Iris pigment epithelial cell (primary cell): ENCODE measurements around the gene ZNF23.

ENCODE experiments used
- DNase-seq: peaks from one replicate; pipeline ENCODE4 v3.0.0-alpha.2; 2011; ENCODE audit warnings: low read depth

ZNF23 gene

DNA sequence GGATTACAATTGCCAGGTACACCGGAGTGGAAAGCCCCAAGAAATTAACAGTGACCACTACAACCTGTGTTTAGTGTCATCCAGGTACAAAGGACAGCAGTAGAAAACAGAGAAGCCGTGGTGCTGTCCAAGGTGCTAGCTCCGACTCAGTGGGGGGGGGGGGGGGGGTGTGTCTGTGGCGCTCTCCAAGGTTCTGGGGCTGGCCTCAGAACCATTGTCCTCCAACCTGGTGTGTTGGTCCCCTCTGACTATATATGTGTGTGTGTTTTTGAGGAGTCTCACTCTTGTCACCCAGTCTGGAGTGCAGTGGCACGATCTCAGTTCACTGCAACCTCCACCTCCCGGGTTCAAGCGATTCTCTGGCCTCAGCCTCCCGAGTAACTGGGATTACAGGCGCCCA lies 5.8 kb upstream of the ZNF23 start:
- peak; percentile 22 for DNase-seq

DNA sequence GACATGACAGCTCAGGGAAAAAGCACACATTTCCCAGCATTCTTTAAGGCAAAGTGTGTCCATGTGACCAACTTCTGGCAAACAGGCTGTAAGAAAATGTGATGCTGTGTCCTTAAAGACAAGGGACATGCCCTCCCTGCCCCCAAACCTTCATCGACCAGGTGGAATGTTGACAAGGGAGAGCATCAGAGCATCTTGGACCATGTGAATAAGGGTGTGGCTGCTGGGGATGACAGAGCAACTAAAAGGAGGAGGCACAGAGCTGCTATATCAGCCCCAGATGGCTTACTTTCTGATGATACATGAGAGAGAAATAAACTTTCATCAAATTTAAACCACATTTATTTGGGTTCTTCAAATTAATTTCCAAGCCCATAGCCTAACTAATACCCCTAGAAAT lies 2.2 kb upstream of the ZNF23 start:
- DNase-seq, result no peak

DNA sequence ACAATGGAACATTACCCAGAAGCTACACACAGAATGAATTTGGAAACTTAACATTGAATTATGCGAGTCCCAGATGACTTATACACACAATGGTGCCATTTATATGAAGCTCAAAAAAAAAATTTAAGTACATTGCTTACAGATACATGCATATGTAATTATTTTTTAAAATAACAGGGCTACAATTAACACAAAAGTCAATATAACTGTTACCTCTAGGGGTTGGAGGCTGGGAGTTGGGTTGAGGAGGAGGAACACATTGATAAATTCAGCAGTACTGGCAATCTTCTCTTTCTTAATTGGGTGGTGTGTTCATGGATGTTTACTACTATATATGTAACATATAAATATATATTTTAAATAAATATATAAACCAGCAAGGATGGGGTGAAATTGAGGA lies 1.1 kb downstream of the ZNF23 start:
- DNase-seq, result no peak

DNA sequence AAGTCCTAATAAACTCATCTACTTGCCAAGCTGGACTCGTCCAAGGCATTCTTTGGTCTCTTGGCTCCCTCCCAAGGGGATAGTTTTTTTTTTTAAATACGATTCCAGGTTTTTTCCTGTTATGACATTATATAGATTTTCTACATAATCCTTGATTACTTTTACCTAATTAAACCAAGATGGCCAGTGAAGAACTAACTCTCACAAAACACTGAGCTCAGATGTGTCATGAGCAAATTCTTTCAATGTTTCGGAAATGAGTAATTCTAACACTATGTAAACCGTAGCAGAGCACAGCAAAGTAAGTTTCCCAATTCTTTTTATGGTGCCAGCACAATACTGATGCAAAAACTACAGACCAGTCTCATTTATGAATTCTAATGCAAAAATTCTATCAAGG lies 1.8 kb downstream of the ZNF23 start:
- peak; percentile 87 for DNase-seq

DNA sequence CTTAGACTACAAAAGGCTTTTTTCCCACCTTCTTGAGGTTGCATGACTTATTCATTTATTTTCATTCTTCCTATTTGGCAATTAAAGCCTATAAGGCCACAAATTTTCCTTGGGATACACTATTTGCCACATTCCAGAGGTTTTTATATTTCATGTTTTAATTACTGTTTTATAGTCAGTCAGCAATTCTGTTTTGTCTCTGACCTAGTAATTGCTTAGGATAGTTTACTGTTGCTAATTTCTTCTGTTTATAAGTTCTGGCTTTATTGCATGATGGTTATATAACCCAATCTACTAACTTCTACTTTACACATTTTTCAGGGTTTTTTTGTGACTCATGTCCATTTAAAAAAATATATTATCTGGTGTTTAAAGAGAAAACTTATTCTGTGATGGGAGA lies 2.5 kb downstream of the ZNF23 start:
- DNase-seq, result no peak

DNA sequence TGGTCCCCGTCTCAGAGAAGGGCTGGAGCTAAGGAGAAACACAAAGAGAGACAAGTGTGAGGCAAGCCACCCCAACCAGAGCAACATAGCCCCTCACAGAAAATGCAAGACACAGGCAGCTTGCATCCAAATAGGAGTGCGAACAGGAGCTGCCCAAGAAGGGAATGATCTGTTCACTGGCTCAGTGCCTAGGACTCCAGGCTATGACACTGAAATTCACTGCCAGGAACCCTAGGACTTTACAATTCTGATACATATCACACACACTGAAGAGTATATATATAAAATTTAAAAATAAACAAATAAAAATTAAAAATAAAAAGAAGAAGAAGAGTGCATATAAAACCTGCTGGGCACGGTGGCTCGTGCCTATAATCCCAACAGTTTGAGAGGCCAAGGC lies 5.2 kb downstream of the ZNF23 start:
- no peak for DNase-seq

DNA sequence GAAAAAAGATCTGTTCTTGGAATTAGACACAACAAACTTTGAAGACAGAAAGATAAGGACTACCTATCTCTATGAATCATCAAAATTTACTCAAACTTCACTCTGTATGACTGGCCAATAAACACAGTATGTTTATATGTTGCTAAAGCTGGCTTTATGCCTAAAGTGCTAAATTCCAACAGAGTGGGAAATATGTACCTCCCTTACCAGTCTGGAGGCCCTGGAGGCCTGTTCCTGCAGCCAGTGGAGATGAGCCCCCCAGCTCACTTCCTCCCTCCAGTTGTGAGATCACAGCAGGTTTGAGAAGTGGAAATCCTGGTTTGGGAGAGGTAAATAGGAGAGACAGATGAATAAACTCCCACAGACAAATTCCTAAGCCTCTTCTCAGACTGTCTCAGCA lies 9.0 kb downstream of the ZNF23 start:
- peak; percentile 67 for DNase-seq

DNA sequence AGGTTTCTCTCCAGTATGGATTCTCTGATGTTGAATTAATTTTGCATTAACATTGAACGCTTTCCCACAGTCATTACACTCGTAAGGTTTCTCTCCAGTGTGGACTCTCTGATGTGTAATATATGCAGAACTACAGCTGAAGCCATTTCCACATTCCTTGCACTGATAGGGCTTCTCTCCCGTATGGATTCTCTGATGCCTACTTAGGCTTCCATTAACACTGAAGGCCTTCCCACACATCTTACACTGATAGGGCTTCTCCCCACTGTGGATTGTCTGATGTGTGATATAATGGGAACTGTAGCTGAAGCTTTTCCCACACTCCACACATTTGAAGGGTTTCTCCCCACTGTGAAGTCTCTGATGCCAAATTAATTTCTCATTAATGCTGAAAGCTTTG lies 13.0 kb downstream of the ZNF23 start:
- no peak for DNase-seq

DNA sequence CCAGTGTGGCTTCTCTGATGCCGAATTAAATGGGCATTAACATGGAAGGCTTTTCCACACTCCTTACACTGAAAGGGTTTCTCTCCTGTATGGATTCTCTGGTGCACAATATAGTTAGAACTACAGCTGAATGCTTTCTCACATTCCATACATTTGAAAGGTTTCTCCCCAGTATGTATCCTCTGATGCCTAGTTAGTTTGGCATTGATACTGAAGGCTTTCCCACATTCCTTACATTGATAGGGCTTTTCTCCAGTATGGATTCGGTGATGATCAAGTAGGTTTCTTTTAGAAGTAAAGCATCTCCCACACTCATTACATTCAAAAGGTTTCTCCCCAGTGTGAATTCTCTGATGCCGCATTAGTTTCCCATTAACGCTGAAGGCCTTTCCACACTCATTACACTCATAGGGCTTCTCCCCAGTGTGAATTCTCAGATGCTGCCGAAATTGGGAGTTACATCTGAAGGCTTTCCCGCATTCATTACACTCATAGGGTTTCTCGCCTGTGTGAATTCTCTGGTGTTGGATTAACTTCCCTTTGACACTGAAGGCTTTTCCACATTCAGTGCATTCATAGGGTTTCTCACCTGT lies 13.7 kb downstream of the ZNF23 start:
- no peak for DNase-seq

DNA sequence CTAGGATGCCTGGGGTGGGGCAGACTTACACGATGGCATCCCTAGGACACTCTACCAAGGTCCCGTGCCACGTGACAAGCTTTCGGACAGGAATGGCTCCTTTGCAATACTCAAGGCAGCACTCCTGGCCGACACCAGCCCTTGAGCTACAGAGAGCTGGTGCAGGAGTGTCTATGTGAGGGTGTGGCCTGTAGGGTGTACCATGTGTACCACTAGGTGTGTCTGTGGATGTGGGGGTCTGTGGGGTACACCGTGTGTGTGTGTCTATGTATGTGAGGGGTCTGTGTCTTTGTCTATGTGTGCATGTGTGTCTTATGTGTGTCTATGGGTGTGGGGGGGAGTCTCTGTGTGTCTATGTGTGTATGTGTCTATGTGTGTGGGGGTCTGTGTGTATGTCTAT lies 18.3 kb downstream of the ZNF23 start:
- no peak for DNase-seq

DNA sequence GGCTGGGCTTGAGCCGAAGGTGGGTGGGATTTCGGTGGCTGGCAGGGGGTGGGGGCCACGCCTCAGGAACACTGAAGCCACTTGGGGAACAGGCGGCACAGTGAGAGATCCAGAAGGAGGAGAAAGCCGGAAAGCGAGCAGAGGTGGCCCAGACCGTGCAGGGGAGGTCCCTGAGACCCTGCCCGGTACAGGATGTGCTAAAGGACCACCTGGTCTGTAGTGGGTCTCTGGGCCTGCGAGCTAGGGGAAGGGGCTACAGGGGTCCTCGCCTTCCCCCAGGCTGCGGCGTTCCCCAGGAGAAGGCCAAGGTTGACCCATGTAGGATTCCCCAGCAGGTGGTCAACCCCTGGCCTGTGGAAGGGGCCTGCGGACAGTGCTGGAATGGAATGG lies 20.0 kb downstream of the ZNF23 start, which contains the start of gene TLE7:
TSS of gene TLE7 (minus strand) at position 4 of the 390 bp plus-strand sequence. CDS start 8,730 bp downstream, outside the sequence.
- no peak for DNase-seq

DNA sequence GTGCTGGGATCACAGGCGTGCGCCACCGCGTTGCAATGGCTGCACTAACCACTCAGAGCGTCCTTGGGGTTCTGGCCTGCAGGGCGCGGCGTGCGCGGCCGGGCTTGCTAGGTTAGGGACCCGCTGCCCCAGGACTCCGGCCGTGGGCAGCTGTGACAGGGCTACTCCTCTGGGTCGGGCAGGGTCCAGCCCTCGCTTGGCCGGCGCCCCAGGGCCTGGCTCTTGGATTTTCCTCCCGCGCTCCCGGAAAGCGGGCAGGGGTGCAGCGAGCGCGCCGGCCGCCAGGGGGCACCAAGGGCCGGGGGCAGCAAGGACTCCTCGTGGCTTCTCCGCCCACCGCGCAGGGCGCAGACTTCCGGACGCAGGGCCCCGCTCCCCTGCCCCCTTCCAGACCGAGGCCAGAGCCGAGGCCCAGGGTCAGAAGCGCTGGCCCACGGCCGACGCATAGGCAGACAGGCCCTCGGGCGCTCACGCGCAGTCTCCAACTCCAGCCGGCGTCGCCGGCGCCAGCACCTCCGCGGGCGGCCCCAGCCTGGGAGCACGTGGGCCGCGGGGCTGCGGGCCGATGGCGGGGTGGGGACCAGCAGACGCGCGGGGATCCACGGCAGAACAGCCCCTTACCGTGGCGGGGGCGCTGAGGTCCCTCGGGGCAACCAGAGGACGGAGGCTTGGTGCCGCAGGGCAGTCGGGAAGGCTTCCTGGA lies 20.5 kb downstream of the ZNF23 start:
- DNase-seq, result no peak

DNA sequence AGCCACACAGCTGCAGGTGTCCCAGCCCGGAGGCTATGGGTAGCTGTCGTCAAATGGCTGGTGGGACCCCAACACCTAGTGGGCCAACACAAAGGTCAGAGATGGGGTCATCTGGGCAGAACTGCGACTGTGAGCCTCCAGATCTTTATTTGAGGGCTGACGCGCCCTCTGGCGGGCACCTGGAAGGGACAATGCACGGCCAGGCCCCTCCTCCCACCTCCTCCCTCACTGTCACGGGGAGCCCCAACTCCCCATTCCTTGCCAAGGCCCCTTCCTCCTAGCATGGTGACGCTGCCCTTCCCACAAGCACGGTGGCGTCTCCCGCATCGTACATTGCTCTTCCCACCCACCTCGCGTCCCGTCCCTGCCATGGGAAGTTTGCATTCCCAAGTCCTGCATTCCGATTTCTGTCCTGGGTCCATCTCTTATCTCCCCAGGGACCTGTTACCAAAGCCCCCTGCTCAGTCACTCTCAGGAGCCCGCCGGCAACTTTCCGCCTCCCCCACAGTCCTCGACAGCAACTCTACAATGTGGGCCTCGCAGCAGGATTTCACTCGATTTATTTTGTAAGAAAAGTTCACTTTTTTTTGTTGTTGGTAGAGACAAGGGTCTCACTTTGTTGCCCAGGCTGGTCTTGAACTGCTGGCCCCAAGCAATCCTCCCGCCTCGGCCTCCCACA lies 21.2 kb downstream of the ZNF23 start:
- DNase-seq, result no peak

DNA sequence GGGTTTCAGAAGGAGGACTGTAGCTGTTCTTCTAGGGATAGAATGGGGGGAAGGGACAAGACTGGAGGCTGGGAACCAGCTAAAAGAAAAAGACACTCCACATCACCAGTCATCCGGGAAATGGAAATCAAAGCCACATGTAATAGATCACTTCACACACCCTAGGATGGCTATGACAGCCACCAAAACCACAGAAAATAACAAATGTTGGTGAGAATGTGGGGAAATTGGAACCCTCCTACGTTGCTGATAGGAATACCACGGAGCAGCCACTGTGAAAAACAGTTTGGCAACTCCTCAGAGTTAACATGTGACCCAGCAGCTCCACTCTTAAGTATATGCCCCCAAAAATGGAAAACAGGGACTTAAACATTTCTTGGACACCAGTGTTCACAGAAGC lies 22.5 kb downstream of the ZNF23 start:
- DNase-seq, result no peak

DNA sequence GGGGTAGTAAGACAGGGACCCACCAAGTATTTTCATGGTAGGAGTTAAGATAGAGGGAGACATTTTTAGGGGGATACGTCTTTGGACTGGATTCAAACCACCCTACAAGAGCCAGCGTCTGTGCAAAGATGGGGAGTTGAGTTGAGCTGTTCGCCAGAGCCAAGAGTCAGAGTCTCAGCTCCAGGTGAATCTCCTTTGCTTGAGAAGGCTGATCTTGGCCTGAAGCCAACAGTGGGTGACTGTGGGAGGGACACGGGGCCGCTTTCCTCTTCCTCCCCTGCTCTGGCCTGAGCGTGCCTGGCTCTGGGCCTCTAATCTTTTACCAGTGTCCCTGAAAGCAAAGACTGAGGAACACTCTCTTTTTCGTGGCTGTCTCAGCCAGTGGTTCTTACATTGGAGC lies 25.6 kb downstream of the ZNF23 start:
- no peak for DNase-seq

DNA sequence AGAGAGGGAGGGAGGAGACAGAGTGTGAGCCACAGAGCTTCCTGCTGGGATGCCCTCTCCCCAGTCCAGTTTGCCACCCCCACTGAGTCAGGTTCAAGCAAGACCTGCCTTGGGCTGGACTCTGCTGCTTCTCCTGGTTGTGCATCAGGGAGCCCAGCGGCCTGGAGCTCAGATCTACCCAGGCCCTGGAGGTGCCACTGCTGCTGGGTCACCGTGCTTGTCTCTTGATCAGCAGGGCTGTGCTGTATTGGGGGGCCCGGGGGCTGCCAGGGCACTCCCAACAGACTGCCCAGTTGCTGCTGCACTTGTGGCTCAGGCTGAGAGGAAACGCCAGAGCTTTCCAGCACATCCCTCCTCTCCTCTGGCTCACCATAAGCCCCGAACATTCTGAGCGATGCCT lies 29.1 kb downstream of the ZNF23 start:
- DNase-seq, result no peak

DNA sequence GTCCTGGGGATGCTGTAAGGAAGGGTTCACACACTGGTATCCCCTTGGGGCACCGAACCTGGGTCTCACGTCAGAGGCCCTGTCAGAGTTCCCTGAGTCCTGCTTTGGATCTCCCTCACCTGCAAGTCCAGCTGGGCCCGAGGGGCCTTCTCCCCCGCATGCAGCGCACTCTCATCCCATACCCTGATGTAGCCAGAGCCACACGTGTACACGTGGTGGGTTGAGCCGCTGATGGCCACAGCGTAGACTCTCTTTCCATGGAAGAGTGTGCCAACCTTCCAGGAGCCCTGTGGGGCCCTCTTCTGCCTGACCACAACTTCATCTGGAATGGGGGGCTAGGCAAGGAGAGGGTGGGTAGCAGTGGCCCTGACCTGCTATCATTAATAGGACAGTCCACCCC lies 30.1 kb downstream of the ZNF23 start:
- no peak for DNase-seq

DNA sequence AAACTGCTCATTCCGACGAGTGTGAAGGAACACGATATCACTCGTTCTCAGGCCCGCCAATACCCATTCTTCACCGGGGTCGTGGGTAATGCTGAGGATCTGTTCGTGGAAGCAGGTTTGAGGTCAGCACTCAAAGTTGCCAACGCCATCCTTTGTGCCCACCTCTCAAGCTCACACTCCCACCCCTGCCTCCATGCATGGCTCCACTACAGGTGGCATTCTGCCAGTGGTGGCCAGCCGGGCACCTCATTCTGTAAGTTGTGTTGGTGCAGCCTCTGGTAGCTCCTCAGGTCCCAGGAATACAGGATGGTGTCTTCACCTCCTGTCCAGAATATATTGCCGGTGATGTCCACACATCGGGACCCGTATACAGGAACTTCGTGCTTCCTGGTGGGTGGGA lies 30.9 kb downstream of the ZNF23 start:
- DNase-seq, result no peak

DNA sequence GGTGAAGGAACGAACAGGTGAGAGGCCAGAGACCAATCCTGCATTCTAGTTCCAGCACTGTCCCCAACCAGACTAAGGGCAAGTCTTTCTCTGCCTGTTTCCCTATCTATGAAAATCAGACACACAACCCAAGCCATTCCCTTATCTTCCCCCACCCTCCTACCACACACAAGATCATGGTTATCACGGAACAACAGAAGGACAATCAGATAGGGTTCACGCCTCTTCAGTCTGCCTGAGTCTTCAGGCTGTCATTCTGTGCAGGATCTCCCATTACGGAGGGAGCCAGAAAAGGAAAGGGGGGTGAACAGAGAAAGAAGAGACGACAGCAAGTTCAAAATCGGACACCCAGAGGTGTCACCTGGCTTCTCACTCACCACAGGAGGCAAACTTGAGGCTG lies 31.3 kb downstream of the ZNF23 start:
- DNase-seq, result no peak

DNA sequence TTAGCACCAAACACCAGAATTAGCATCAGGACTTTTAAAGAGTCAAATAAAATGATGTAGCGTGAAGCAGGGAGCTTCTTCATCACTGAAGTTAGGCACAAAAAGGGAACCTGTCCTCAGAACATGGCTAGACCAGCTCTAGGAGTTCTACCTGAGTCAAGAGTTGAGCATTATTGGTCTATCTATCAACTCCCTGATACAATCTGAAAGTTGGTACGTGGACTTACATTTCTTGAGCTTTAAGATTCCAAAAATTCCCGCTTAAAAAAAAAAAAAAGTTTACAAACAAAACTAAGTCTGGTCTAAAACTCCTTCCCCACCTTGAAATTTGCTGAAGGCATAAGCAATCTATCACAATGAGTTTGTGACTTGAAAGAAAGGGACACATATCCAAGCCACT lies 32.5 kb downstream of the ZNF23 start:
- DNase-seq, result no peak

DNA sequence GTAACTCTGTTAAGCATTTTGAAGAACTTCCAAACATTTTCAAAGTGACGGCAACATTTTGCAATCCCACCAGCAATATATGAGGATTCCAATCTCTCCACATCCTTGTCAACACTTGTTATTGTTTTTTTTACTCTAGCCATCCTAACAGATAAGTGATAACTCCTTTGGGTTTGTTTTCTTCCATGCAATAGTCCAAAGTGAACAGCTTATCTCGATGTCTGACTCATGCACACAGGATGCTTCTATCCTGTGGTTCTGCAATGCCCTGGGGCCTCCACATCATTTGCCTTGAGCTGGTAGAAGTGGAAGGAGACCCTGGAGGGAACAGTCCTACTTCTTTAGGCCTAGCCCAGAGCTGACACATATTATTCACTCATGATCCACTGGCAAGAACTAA lies 33.2 kb downstream of the ZNF23 start:
- peak; percentile 45 for DNase-seq

DNA sequence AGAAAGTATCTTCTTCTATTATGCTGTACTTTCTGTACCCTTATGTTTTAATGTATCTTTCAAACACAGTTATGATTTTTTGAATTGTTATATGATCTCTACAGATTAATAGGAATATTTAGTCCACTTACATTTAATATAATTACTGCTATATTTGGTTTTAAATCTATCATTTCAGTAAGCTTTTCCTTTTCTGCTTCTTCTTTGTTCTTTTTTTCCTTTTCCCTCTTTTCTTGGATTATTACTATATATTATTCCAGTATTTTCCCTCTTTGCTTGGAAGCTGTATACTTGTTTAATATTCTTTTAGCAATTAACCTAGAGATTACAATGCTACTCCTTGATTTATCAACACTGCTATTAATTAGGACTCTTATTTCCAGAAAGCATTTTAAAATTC lies 33.7 kb downstream of the ZNF23 start:
- no peak for DNase-seq

DNA sequence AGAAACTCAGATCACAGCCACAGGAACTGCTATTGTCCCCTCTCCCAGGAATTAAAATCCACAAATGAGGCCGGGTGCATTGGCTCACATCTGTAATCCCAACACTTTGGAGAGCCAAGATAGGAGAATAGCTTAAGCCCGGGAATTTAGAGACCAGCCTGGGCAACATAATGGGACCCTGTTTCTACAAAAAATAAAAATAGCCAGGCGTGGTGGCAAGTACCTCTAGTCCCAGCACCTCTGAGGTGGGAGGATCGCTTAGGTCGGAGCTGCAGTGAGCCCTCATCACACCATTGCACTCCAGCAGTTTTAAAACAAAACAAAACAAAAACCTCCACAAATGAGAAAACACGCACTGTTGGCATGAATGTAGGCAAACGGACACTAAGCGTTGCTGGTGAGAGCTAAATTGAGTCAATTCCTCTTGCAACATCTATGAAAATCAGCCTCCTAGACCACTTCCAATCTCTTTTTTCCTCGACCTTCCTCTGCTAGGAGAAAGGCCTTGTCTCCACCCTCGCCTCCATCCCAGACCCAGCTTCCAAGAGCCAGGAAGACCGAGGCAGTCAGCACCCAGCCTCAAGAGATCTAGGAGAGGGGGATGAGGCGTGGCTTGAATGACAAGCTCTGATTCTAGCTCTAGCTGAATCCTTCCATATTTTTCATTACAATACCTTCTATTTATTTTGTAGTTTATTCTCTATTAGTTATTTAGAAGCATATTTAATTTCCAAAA lies 35.0 kb downstream of the ZNF23 start:
- no peak for DNase-seq
